ENCODE data around the gene BIRC5.
"Not testable (repeated sequence)": the region's sequence is repeated elsewhere in the genome, so short reads cannot be mapped to it uniquely, and the experiment has no call there.

Gene BIRC5

DNA sequence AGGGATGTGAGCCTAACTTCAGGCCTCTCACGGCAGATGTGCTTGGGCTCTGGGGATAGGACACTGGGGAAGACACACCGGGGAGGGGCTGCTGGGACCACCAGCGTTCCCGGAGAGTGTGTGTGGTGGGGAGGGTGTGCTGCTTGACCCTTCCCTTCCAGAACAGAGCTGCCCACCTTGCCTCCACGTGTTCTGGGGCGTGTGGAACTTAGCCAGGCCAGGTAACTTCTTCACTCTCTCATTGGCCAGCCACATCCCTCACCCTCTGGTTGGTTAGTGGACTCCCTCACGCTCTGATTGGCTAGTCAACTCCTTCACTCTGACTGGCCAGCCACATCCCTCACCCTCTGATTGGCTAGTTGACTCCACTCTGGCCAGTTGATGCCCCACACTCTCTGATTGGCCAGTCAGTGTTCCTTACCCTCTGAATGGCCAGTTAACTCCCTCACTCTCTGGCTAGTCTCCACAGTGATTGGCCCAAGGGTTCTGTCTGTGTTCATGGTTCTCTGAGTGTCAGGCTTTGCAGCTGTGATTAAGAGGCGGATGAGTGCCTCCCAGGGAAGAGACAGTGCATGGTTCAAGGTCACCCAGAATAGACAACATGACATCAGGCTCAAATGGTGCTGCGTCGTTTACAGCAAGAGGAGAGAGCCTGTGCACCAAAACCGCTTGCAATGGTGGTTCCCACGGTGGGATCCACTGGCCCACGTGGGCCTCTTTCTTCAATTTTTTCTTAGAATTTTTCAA lies 27.4 kb downstream of the BIRC5 start:
- no peak for DNase-seq

DNA sequence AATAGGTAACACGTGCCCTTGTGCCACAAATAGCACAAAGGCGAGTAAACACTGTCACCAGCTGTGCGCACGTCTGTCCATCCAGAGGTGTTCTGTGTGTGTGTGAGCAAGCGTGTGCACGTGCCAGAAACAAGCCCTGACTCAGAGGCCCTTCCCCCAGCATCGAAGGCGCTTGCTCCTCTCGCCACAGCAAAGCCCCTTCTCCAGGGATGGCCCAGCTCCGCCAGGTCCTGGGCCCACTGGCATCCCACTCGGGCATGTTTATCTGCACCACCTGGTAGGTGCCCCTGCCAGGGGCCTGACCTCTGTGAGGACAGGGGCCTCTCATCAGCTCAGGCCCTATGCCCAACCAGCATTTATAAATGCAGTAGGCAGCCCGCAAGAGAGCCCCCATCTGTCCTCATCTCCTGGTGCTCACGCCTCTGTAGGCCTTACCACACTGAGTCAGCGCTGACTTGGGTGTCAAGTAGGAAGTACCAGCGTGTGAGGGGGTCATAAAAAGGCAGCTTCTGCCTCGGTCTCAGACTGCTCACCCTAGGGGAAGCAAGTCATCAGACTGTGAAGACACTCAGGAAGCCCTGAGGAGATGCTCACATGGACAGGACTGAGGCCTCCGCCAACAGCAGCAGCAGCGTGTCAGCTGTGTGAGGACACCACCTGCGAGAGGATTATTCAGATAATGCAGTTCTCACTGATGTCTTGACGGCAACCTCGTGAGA lies 28.1 kb downstream of the BIRC5 start:
- DNase-seq = peak; percentile 63

DNA sequence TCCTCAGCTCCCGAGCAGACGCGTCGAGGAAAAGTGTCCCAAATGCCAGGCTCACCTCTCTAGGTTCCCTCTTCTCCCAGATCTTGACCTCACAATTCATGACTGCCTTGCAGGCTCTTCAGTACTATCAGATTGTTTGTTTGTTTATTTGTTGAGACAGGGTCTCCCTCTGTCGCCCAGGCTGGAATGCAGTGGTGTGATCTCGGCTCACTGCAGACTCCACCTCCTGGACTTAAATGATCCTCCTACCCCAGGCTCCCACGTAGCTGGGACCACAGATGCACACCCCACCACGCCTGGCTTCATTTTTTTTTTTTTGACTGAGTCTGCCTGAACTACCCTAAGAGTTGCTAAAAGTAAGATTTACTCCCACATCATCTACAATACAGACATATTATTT lies 33.3 kb downstream of the BIRC5 start:
- DNase-seq = no peak

DNA sequence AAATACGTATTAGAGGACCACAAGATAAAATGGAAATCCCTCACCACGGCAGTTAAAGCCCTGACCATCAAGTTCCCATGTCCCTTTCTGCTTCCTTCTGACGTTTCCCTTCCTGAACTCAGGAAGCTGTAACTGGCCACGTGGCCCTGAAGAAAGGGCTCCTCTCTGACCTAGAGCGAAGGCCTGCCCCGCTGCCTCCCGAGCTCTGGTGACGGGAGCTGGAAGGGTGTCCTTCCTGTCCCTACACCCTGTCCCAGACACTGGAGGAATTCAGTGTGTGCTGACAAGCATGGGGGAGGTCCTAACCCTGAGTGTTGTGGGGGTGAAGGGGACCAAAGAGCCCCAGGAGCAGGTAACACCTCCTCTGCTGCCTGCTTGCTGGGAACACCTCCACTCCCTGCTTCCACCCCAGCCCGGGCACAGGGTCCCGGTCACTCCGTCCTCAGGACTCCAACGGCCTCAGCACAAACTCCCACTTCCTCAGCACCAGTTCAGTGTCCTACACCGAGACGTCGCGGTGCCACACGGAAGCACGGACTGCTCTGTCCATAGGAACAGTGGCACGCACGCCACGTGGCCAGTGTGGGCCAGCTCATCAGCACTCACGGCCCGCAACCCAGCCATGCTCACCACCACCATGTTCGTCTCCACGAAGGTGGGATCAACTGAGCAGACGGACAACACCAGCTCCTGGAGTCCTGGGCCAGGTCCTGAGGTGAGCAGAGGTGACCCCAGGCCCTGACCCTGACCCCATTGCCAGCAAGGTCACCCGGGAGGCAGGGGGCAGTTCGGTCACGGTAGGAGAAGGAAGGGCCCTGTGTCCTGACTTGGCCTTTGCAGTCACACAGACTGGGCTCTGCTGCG lies 34.2 kb downstream of the BIRC5 start:
- no peak for DNase-seq

DNA sequence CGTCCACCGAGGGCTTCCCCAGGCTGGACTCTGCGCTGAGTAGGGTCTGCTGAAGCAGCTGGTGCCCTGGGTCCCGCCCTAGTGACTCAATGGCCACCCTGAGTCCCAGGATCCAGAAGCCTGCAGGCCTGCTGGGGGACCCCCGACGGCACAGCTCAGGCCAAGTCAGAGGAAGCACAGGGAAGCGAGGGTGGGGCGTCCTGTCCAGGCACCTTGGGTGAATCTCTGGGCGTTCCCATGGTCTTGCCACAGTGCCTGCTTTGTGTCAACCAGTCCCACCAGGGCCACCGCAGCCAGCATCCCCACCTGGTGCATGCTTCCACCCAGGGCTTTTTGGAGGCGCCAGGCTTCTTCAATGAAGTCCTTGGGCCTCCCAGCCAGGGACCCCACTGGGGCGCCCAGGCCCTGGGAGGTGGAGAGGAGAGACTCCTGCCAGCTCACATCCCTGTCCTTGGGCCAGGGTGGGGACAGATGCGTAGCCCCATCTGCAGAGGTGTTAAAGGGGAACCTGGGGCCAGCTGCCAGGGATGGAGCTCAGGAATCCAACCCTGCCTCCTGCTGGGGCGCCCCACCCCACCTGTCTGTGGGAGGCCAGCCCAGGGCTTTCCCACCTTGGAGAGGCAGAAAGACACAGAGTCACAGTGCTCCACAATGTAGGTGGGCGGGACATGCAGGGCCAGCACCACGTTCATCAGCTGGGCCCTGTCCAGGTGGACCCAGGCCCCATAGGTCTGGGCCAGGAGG lies 35.2 kb downstream of the BIRC5 start:
- DNase-seq = no peak

DNA sequence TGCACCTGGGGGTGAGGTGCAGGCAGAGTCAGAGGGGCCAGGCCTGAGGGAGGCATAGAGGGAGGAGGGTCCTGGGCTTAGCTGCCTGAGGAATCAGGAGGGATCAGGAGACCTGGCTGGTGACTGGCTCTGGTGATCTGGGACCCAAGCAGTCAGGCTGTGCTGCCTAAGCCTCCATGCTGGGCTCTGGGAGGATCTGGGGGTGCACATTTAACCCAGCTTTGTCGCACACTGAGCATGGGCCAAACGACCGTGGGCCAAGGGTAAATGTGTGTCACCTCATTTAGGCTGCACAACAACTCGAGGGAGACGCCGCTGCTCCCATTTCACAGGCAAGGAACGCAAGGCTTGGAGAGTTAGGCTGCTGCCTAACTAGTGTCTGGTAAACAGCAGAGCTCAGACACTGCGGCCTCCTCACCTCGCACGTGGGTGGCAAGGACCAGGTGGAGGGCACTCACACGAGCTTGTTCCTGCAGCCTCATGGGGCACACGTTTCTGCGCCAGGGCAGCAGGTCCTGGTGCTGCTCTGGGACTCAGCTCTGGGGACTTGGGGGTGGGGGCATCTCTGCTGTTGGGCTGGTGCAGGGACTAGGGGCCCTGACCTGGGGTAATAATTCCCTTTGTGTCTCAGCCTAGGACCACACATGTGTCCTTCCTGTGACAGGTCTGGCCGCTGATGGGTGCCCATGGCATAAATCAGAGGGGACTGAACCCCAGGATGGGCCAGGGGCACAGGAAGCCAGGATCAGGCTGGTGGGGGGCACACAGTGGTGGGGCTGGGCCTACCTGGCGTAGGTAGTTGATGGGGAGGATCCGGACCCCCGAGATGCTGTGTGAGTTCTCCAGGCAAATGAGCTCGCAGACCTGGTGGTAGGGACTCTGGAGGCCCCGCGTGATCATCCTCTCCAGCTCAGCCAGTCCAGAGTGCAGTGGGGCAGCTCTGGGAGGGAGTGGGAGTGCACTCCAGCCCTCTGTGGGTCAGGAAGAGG lies 36.1 kb downstream of the BIRC5 start:
- DNase-seq = no peak

DNA sequence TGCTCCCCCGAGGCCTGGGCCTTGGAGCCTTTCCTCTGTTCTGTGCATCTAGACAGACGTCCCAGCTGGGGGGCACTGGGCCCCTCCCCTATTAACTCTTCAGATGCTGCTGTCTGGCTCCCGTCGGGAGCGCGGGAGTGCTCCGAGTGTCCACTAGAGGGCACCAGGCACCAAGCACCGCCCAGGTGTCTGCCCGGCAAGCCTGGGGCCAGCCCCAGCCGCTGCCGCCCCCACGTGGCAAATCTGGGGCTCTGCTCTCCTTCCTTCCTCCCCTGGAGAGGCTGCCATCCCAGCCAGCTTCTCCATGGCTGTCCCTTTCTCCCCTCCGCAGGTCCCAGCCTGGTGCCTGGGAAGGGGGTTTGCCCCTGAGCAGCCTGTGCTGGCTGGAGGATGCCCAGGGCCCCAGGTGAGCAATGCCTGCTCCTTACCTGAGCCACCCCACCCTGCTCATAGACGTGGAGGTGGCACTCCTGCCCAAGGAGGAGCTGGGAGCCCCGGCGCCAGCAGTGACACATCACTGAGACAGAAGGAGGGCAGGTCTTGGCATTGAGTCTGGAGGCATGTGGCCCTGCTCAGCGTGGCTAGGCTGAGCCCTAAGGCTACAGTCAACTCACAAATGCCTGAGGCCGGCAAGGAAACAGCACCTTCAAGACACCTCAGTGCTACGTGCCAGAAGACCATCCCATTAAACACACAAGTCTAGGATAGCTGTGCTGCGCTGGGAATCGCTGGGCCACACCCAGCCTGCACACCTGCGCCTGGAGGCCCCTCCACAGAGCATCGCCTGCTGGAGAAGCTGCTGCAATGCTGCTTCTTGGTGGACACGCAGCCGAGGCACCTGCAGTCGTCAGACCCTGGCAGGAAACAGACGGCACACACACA lies 37.1 kb downstream of the BIRC5 start:
- peak; percentile 85 for DNase-seq

DNA sequence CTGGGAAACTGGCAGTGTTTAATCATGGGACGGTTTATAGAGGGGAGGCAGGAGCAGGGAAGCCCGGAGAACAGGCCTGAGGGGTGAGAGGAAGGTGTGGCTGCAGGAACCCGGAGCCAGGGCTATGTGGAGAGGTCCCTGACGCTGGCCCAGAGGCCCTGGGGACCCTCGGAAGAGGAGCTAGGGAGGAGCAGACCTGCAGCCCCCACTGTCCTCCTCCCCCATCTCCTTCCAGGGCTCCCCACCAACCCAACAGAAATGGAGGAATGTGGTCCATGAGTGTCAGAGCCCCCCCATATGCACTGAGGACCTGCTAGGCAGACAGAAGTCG lies 37.7 kb downstream of the BIRC5 start:
- DNase-seq = no peak

DNA sequence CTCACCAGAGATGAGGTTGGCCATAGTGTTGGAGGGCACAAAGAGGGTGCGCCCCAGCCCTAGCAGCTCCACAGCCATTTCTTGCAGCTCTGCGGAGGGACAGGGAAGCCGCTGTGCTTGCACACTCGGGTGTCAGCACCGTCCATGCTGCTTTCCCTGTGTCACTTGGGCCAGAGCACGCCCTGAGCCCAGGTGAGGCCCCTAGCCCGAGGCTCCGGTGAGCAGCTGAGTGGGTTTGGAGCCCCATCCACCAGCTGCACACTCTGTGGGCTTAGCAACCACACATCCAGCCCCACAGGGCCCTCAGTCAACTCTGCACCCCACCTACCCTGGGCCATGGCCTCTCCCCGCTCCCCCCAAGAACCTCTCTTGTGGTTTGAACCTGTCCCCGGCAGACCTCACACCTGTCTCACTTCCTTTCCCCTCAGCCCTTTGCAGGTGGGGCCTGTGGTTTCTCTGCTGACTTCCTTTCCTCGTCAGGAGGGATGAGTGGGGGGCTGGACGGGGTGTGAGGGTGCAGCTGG lies 38.1 kb downstream of the BIRC5 start:
- DNase-seq = peak; percentile 86

DNA sequence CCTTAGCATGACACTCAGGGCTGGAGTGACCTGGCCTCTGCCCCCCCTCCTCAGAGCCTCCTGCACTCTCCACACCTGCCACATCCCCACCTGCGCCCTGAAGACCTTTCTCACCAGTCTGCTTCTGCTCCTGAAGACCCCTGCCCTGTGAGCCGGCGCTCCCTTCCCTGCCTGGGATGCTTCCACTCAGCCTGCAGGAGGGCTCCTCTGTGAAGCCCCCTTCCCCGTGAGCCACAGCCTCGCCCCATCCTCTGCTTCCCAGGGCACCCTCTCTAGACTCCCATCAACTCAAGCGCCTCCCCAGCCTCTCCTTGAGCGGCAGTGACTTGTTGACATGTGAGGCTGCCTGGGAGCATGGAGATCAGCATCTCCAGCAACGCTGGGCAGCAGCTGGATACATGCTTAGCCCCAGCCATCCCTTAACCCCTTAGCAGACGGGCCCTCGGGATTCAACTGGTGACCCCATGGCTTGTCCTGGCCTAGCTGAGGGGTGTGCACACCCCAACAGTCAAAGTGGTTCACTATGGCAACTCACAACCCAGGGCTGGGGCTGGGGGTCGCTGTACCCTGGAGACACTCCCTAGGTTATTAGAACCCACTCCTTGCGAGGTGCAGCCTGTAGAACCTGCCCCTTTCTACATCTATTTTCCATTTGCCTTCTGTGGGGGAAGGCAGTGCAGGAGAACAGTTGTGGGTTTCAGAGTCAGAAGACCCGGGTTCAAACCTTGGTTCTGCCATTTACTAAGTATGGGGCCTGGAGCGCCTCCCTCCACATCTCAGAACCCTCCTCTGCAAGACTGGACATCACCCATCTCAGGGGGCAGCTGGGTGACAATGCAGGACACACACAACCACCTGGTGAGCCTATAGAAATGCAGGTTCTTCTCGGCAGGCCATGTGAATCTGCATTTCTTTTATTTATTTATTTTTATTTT lies 38.9 kb downstream of the BIRC5 start:
- no peak for DNase-seq

DNA sequence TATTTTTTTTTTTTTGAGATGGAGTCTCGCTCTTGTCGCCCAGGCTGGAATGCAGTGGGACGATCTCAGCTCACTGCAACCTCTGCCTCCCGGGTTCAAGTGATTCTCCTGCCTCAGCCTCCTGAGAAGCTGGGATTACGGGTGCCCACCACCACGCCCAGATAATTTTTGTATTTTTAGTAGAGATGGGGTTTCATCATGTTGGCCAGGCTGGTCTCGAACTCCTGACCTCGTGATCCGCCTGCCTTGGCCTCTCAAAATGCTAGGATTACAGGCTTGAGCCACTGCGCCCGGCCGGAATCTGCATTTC lies 39.5 kb downstream of the BIRC5 start:
- not testable (repeated sequence) for DNase-seq

DNA sequence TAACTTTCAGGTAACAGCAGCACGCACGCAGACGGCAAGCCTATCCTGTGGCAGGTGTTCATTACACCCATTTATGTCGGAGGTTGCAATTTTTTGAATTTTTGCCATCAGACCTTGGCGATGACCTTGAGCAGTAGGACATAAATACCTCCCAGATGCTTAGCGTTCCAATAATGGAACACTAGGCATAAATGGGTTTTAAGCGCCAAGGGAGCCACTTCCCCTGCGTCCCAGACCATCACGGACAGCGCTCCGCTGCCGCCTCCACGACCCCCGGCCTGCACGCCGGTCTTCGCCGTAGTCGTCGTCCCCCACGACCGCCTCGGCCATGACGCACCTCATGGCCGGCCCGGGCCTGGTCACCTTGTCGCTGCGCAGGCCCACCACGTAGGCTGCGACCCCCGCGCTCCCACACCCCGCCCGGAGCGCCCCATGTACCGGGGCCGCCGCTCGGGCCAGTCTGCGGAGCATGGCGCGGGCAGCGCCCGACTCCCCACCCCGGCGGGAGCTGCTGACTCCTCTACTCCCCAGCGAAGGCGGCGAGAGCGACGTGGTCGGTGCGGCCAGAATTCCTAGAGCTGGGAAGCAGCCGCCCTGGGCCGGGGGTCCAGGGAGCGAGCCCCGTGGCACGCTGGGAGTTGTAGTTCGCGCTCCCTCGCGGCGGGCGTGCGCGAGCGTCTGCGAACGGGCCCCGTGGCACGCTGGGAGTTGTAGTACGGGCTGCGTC lies 40.1 kb downstream of the BIRC5 start:
- peak; percentile 80 for DNase-seq

DNA sequence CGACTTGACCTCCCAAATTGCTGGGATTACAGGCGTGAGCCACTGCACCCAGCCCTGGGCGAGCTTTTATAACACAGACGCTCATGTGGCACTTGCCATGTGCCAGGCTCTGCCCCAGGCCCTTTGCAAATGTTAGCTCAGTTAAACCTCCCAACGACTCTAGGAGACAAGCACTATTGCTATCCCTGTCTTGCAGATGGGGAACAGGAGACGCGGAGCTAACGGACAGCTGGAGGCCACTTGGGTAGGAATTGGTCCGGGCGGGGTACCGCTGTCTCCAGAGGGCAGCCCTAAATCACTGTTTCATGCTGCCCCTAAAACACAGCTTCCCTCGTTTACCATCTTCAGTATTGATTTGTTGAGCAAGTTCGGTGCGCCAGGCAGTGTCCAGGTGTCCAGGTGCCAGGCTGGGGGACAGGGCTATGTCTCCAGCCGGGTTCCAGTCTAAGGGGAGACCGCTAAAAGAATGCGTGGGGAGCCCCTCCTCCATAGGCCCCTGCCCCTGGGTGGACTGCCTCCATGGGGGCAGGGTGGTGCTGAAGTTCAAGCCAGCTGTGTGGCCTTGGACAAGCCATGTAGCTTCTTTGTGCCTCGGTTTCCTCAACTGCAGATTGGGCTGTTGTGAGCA lies 41.1 kb downstream of the BIRC5 start:
- no peak for DNase-seq

DNA sequence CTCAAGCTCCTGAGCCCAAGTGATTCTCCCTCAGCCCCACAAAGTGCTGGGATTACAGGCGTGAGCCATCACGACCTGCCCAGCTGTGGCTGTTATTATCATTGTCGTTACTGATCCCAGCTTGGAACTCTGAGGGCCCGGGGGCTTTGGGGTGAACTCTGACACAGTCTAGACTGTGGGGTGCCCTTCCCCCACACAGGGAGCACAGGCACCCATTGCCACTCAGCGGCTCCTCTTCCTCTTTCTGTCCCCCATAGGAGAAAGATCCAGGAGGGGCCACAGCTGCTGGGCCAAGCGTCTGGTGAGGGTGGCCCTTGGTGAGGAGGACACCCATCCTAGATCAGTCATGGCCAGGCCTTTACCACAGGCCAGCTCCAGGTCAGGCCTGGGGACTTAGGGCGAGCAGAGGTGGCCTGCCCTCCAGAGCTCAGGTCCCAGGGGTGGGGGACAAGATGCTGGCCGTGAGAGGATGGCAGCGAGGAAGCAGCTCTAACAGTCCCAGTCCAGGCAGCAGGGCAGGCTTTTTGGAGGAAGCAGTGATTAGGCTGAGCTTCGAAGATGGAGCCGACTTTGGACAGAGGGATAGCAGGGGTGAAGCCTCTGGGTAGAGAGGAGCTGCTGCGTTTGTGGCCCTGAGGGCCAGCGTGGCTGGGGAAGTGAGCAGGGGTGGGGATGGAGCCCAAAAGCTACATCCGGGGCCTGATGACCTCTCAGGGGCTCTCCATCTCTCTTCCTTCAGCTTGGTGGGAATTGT lies 42.1 kb downstream of the BIRC5 start:
- no peak for DNase-seq

DNA sequence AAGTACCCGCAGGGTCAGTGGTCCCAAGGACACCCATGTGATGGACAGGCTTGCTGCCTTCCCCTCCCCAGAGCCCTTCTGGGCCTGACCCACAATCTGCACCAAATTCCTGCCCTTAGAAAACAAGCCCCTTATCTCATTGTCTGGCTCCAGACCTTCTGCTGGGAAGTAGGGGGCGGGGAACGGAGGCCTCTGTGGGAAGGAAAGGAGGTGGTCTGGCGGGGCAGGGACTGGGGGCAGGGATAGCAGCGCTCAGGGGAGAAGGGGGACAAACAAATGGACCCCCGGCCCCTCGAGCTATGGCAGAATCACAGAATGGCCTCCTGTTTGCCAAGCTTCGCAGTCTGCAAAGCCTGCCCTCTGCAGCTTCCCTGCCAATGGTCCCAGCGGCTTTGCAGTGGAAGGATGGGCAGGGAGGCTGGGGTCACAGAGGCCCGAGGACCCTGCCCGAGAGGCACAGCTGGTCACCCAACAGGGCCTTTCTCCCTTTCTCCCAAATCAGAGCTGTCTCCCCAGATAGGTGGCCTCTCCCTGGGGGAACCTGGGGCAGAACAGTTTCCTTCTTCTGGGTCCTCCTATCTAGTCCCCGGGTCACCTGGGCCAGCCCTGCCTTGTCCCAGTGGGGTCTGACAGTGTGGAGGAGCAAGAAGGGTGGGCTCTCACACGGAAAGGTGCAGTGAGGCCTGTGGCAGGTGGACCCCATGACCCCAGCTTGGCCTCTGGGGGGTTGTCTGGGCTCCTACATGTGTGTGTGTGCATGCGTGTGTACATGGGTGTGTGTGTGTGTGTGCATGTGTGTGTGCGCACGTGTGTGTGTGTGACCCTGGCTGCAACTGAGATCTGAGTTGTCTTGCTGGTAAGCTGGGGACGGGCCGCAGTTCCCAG lies 42.9 kb downstream of the BIRC5 start:
- no peak for DNase-seq

DNA sequence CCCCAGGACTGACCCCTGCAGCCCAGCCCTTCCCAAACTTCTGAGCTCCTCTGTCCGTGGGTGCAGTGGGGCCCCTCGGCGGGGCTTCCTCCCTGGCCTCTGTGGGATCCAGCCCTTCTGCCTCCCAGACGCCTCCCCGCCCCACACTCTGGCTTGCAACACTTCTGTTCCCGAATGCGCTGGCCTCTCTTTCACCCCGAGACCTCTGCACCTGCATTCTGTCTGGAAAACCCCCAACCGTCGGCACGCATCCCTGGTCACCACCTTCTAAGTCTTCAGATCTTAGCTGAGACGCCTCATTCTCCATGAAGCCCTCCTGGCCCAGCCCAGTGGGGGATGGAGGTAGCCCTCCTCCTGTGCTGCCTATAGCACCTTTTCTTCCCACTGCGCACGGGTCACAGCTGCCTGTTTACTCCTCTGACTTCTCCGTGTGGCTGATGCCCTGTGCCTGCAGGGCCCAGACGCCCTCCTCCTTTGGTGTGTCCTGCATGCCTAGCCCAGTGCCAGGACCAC lies 43.8 kb downstream of the BIRC5 start:
- peak; percentile 44 for DNase-seq
